IMR-90 (cell line): ENCODE data around the gene AQP4. TPM values are rescaled to one million over a fixed set of nuclear protein-coding genes. Genes with fewer than 3 reads are reported as not detected.
A peak's percentile ranks its signal among the peaks of the same experiment; 100 is the strongest.

Source experiments
- ATAC-seq: fragments of 200-7000 bp; cut with Tn5 transposase; 2 replicates; pipeline ENCODE4 v1.9.1; 2020; ENCODE audit warnings: low read depth, mild to moderate bottlenecking, moderate library complexity
- BruUV-seq: library from RNA; stranded (reverse); fragments of 400-500 nt; replicated peaks from 2 replicates; lab custom pipeline; 2021; lab: Mats Ljungman, UMichigan
- CTCF ChIA-PET: fragments of 300-600 bp; formaldehyde crosslinking; extraction: SDS; loops from one replicate; lab custom pipeline; 2021; ENCODE audit warnings: antibody characterized with exemption; lab: Yijun Ruan, JAX
- POLR2A ChIA-PET: fragments of 300-600 bp; sonication (Branson Sonifier 250); formaldehyde crosslinking; loops from one replicate; lab custom pipeline; 2022; ENCODE audit warnings: antibody characterized with exemption; ENCODE audit not compliant: unreplicated experiment; lab: Charles Lee
- DNase-seq: peaks from one replicate; pipeline ENCODE4 v3.0.0; 2013
- H2AFZ ChIP-seq: replicated peaks from 2 replicates; pipeline ENCODE3; 2013; ENCODE audit warnings: low read length, mild to moderate bottlenecking; ENCODE audit not compliant: poor library complexity
- H2AK5ac ChIP-seq: 2 replicates; pipeline ENCODE4 v1.6.1; 2013; ENCODE audit warnings: low read depth, low read length, inconsistent platforms
- H2AK9ac ChIP-seq: replicated peaks from 2 replicates; pipeline ENCODE3; 2013; ENCODE audit warnings: mild to moderate bottlenecking, low read depth, low read length, moderate library complexity; ENCODE audit not compliant: poor library complexity
- H2BK120ac ChIP-seq: 2 replicates; pipeline ENCODE4 v1.6.1; 2013; ENCODE audit warnings: low read depth, low read length, inconsistent platforms
- H2BK15ac ChIP-seq: 3 replicates; pipeline ENCODE4 v1.6.1; 2013; ENCODE audit warnings: low read depth, low read length, inconsistent platforms
- H2BK20ac ChIP-seq: 2 replicates; pipeline ENCODE4 v1.6.1; 2013; ENCODE audit warnings: low read depth, mild to moderate bottlenecking, inconsistent platforms, low read length, moderate library complexity
- H2BK5ac ChIP-seq: 2 replicates; pipeline ENCODE4 v1.6.1; 2013; ENCODE audit warnings: mild to moderate bottlenecking, low read depth, low read length, inconsistent platforms; ENCODE audit not compliant: poor library complexity, severe bottlenecking
- H3K14ac ChIP-seq: replicated peaks from 2 replicates; pipeline ENCODE4 v1.6.1; 2013; ENCODE audit warnings: low read depth, low read length, inconsistent platforms
- H3K18ac ChIP-seq: 2 replicates; pipeline ENCODE4 v1.6.1; 2013; ENCODE audit warnings: low read depth, low read length, control low read depth
- H3K23ac ChIP-seq: 2 replicates; pipeline ENCODE4 v1.6.1; 2013; ENCODE audit warnings: low read depth, low read length, inconsistent platforms
- H3K27ac ChIP-seq: 2 replicates; pipeline ENCODE4 v1.5.1; 2013; ENCODE audit warnings: mild to moderate bottlenecking, control low read depth, low read length; ENCODE audit not compliant: insufficient read depth
- H3K27me3 ChIP-seq: 2 replicates; pipeline ENCODE4 v1.6.1; 2013; ENCODE audit warnings: low read length; ENCODE audit not compliant: control insufficient read depth, insufficient read depth
- H3K36me3 ChIP-seq: 2 replicates; pipeline ENCODE4 v1.6.1; 2013; ENCODE audit warnings: low read length, mixed read lengths; ENCODE audit not compliant: control insufficient read depth, insufficient read depth
- H3K4ac ChIP-seq: 2 replicates; pipeline ENCODE4 v1.6.1; 2013; ENCODE audit warnings: low read depth, low read length, inconsistent platforms
- H3K4me1 ChIP-seq: 2 replicates; pipeline ENCODE4 v1.6.1; 2013; ENCODE audit warnings: low read length, mixed read lengths; ENCODE audit not compliant: control insufficient read depth, insufficient read depth
- H3K4me2 ChIP-seq: 2 replicates; pipeline ENCODE4 v1.6.1; 2013; ENCODE audit warnings: low read depth, mild to moderate bottlenecking, control low read depth, low read length, moderate library complexity
- H3K4me3 ChIP-seq: 2 replicates; pipeline ENCODE4 v1.5.1; 2013; ENCODE audit warnings: low read depth, mild to moderate bottlenecking, control low read depth, low read length, moderate library complexity; ENCODE audit not compliant: insufficient read depth
- H3K56ac ChIP-seq: 2 replicates; pipeline ENCODE4 v1.6.1; 2013; ENCODE audit warnings: low read length, inconsistent platforms; ENCODE audit not compliant: insufficient read depth; ENCODE audit errors: extremely low read depth
- H3K79me1 ChIP-seq, 2 experiments: 2 replicates each; pipeline ENCODE4 v1.6.1; 2013; ENCODE audit warnings: low read length in 2 of 2, inconsistent platforms in 1 of 2, low read depth in 1 of 2
- H3K9ac ChIP-seq: 2 replicates; pipeline ENCODE4 v1.6.1; 2013; ENCODE audit warnings: low read depth, low read length, control low read depth
- H3K9me1 ChIP-seq: 2 replicates; pipeline ENCODE4 v1.6.1; 2013; ENCODE audit warnings: low read length, inconsistent platforms; ENCODE audit not compliant: insufficient read depth
- H3K9me3 ChIP-seq: 2 replicates; pipeline ENCODE4 v1.6.1; 2013; ENCODE audit warnings: low read length; ENCODE audit not compliant: control insufficient read depth, insufficient read depth
- H4K20me1 ChIP-seq: 2 replicates; pipeline ENCODE4 v1.6.1; 2013; ENCODE audit warnings: low read length, inconsistent platforms; ENCODE audit not compliant: insufficient read depth
- H4K5ac ChIP-seq: 2 replicates; pipeline ENCODE4 v1.6.1; 2013; ENCODE audit warnings: mild to moderate bottlenecking, low read depth, low read length, control low read depth
- H4K8ac ChIP-seq, 2 experiments: 2 replicates each; pipeline ENCODE4 v1.6.1; 2013; ENCODE audit warnings: low read depth in 2 of 2, low read length in 2 of 2, control low read depth in 1 of 2, inconsistent platforms in 1 of 2
- H4K91ac ChIP-seq: 2 replicates; pipeline ENCODE4 v1.6.1; 2013; ENCODE audit warnings: low read depth, low read length, inconsistent platforms; ENCODE audit not compliant: insufficient read depth
- BHLHE40 ChIP-seq: fragments of 150-350 bp; IDR thresholded peaks from 2 replicates; pipeline ENCODE4 v1.6.1; 2016; ENCODE audit warnings: mild to moderate bottlenecking, low read depth, low read length
- CEBPB ChIP-seq: IDR thresholded peaks from 2 replicates; pipeline ENCODE4 v1.6.1; 2012; ENCODE audit warnings: low read depth, low read length, improper control_type of control experiment
- CHD1 ChIP-seq: IDR thresholded peaks from 2 replicates; pipeline ENCODE4 v1.6.1; 2012; ENCODE audit warnings: low read depth, low read length, improper control_type of control experiment
- FOS ChIP-seq: fragments of 150-350 bp; IDR thresholded peaks from 2 replicates; pipeline ENCODE4 v1.6.1; 2016; ENCODE audit warnings: low read depth, low read length
- MXI1 ChIP-seq: IDR thresholded peaks from 2 replicates; pipeline ENCODE4 v1.6.1; 2012; ENCODE audit warnings: low read depth, mild to moderate bottlenecking, low read length, moderate library complexity, borderline replicate concordance
- NFE2L2 ChIP-seq: fragments of 150-350 bp; IDR thresholded peaks from 2 replicates; pipeline ENCODE4 v1.6.1; 2016; ENCODE audit warnings: low read depth, mild to moderate bottlenecking, low read length
- USF2 ChIP-seq: fragments of 150-350 bp; IDR thresholded peaks from 2 replicates; pipeline ENCODE4 v1.6.1; 2017; ENCODE audit warnings: mild to moderate bottlenecking, antibody characterized with exemption, low read length, low read depth
- WGBS, 2 experiments: methylation state at CpG; one replicate each; pipeline versions ENCODE4 v1.1.5 to v1.1.7; 2013; ENCODE audit warnings: missing lambda C conversion rate in 2 of 2; ENCODE audit not compliant: insufficient read length in 1 of 2; ENCODE audit errors: extremely low coverage in 2 of 2; 5-methylcytosine and 5-hydroxymethylcytosine counted together
- dilution Hi-C: fragments of 300-500 bp; cut with HindIII; formaldehyde crosslinking; loops from one replicate; pipeline ENCODE4 v1.14.3; 2018; ENCODE audit warnings: low sequenced_read_pairs; ENCODE audit not compliant: unreplicated experiment
- in situ Hi-C: fragments of 300-500 bp; cut with MboI; formaldehyde crosslinking; loops from 3 replicates; pipeline ENCODE4 v1.14.3; 2019; ENCODE audit warnings: low sequenced_read_pairs, inconsistent platforms, mixed read lengths
- intact Hi-C: fragments of 100-400 bp; cut with micrococcal nuclease; formaldehyde crosslinking; loops from 2 replicates; pipeline ENCODE4 v1.10.0; 2022
- polyA plus RNA-seq, 3 experiments: library from polyadenylated mRNA; depleted of rRNA; stranded (reverse); fragments of >200 nt; gene quantifications; 2 replicates each; pipeline ENCODE4 v1.2.3, GENCODE V29; 2012; ENCODE audit warnings: low replicate concordance in 1 of 3
- total RNA-seq: library from RNA; depleted of rRNA; stranded (reverse); fragments of >200 nt; gene quantifications from 2 replicates; pipeline ENCODE4 v1.2.3, GENCODE V29; 2012

AQP4 gene
- total and polyA plus RNA-seq, 2 of the 4 experiments (the other 2 are of a cell fraction) = not detected

- H3K27me3 ChIP-seq = no peaks in the 10 kb centered on the region
- no peak for TF ChIP-seq FOS
- no peak for TF ChIP-seq CEBPB
- no peak for TF ChIP-seq NFE2L2
- no peak for TF ChIP-seq CHD1
- no peak for TF ChIP-seq BHLHE40
- no peak for TF ChIP-seq MXI1
- TF ChIP-seq USF2 = no peak
- ATAC-seq = no peak
- H2AK5ac ChIP-seq = no peak overlapping the region
- intact Hi-C loops (no loop called here), dilution Hi-C loops (no loop called here), in situ Hi-C loops (no loop called here)
- H2BK15ac ChIP-seq = no peak overlapping the region
- no peaks in the 10 kb centered on the region for H3K4me1 ChIP-seq
- no peak overlapping the region for H4K91ac ChIP-seq
- no peak overlapping the region for H2BK20ac ChIP-seq
- H3K9me1 ChIP-seq = no peaks in the 10 kb centered on the region
- no peak overlapping the region for H3K18ac ChIP-seq
- H2BK120ac ChIP-seq = no peak overlapping the region
- no peak overlapping the region for H2BK5ac ChIP-seq
- no peak overlapping the region for H3K4me2 ChIP-seq
- no peaks in the 10 kb centered on the region for H4K20me1 ChIP-seq
- 20% methylated on average over 1 of the region's 40 CpGs; no CpG with 5 or more reads in 1 of the 2 experiments for WGBS, 2 experiments
- H3K56ac ChIP-seq = no peak overlapping the region
- BruUV-seq = no TSS peak
- ChIA-PET CTCF (no interaction called here), POLR2A (no interaction called here)
- H3K9me3 ChIP-seq = no peaks in the 10 kb centered on the region
- H3K9ac ChIP-seq = no peak overlapping the region
- no peak overlapping the region for H4K8ac ChIP-seq
- H4K5ac ChIP-seq = no peak overlapping the region
- no peaks in the 10 kb centered on the region for H3K36me3 ChIP-seq
- H3K4ac ChIP-seq = no peak overlapping the region
- no peak overlapping the region for H3K27ac ChIP-seq
- no peak for DNase-seq
- H2AFZ ChIP-seq = peak overlapping the region; percentile 21
- H2AK9ac ChIP-seq = peak overlapping the region; percentile 55
- H3K23ac ChIP-seq = no peak overlapping the region
- H3K14ac ChIP-seq = no peak overlapping the region
- no peaks in the 10 kb centered on the region for H3K79me1 ChIP-seq
- no peak overlapping the region for H3K4me3 ChIP-seq
Observed at GRCh38 chr18:26863122-26863879, 2.2 kb downstream of the AQP4 start.
